Measurements from ENCODE around the gene SELENON. TPM values are rescaled to one million over a fixed set of nuclear protein-coding genes. Genes with fewer than 3 reads are reported as not detected.

The SELENON gene
- total and polyA plus RNA-seq, 9 of the 15 experiments (the other 6 are each of a cell fraction or from before 2014, with no cell fraction given): 0.43 to 26.7 (median 7.0) TPM

GRCh38 chr1:25799352-25799934, 550 bp upstream of the SELENON start (continued):
- TF ChIP-seq ZBTB40 (IDR thresholded peaks at IDR 0.05) (peak; percentile 25; the same call in 1 of the 2 replicates), ZBTB40 (CRISPR knock-in tag; IDR thresholded peaks at IDR 0.05) (no peak), HNRNPLL (IDR thresholded peaks at IDR 0.05; ENCODE audit: low read depth, low read length, poor library complexity, severe bottlenecking) (peak; percentile 20), BDP1 (IDR thresholded peaks at IDR 0.05; ENCODE audit: insufficient read depth, insufficient read length) (no peak), ETV1 (tag; conservative IDR thresholded peaks at IDR 0.05; ENCODE audit: low read depth) (peak; percentile 58; the same call in 1 of the 2 replicates), SMAD4 (CRISPR knock-in tag; conservative IDR thresholded peaks at IDR 0.05) (no peak), ZNF140 (CRISPR knock-in tag; IDR thresholded peaks at IDR 0.05) (no peak), PHF20 (IDR thresholded peaks at IDR 0.05; ENCODE audit: partially characterized antibody) (peak; percentile 60), ERF (CRISPR knock-in tag; IDR thresholded peaks at IDR 0.05) (peak; percentile 21; the same call in 1 of the 2 replicates), FOXK2 (conservative IDR thresholded peaks at IDR 0.05 in 1 of 2, IDR thresholded peaks at IDR 0.05 in 1 of 2; ENCODE audit: low read depth in 2 of 2) (no peak), ZC3H4 (CRISPR knock-in tag; IDR thresholded peaks at IDR 0.05; ENCODE audit: borderline replicate concordance) (0 out of 2 replicates have a peak, but pooled peaks have one; percentile 37), CHD2 (IDR thresholded peaks at IDR 0.05; ENCODE audit: low read depth, low read length) (no peak), NFIC (IDR thresholded peaks at IDR 0.05) (peak; percentile 71), ZNF511 (CRISPR knock-in tag; IDR thresholded peaks at IDR 0.05) (0 out of 2 replicates have a peak, but pooled peaks have one; percentile 37), ZBTB7A (IDR thresholded peaks at IDR 0.05; ENCODE audit: borderline replicate concordance, control insufficient read depth, low read depth, low read length) (no peak)
- TF ChIP-seq, protein P1, sequence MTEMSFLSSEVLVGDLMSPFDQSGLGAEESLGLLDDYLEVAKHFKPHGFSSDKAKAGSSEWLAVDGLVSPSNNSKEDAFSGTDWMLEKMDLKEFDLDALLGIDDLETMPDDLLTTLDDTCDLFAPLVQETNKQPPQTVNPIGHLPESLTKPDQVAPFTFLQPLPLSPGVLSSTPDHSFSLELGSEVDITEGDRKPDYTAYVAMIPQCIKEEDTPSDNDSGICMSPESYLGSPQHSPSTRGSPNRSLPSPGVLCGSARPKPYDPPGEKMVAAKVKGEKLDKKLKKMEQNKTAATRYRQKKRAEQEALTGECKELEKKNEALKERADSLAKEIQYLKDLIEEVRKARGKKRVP (CRISPR knock-in tag; IDR thresholded peaks at IDR 0.05): 0 out of 2 replicates have a peak, but pooled peaks have one; percentile 26

Measured in K562 (cell line).